Lung microvascular endothelial cell (primary cell): ENCODE data around the gene ERRFI1. TPM values are rescaled to one million over a fixed set of nuclear protein-coding genes. Genes with fewer than 3 reads are reported as not detected.

Experiments used
- DNase-seq, 2 donors: peaks; one replicate each; pipeline versions ENCODE4 v3.0.0 to v3.0.0-alpha.2; 2010; ENCODE audit warnings: low read depth in 2 of 2
- total RNA-seq: library from RNA; depleted of rRNA; stranded (reverse); fragments of >200 nt; gene quantifications from 2 replicates; pipeline ENCODE4 v1.2.1, GENCODE V29; 2014

ERRFI1 gene
- total RNA-seq, 1 donor from 2014 or later, result 112 TPM

DNA sequence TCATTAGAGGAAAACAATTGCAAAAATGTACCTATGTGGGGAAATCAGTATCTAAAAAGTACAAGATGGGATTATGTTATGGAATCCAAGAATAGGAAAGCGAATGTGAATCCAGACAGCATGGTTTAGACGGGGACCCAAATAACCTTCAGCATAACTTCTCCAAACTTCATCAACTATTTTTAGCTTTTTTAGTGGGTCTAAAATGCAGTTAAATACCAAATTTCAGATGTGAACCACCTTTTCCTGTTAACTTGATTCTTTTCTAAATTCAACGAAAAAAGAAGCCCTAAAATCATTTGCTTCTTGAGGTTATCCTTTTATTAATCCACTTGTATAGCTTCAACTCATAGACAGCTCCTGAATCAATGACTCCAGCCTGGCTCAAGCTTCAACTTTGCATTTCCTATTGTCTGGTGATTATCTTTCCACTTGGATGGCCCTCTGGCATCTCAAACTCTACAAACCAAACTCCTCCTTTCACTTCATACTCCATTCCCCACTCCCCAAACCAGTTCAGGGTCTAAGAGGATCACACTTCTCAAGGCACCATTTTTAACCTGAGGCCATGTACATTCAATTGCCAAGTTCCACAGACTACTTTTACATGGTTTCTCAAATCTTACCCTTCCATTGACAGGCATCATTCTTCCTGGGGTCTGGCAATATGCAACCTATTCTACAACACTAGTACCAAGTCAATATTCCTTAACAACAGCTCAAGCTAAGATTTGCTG lies 7.4 kb downstream of the ERRFI1 start:
- no peak for DNase-seq

DNA sequence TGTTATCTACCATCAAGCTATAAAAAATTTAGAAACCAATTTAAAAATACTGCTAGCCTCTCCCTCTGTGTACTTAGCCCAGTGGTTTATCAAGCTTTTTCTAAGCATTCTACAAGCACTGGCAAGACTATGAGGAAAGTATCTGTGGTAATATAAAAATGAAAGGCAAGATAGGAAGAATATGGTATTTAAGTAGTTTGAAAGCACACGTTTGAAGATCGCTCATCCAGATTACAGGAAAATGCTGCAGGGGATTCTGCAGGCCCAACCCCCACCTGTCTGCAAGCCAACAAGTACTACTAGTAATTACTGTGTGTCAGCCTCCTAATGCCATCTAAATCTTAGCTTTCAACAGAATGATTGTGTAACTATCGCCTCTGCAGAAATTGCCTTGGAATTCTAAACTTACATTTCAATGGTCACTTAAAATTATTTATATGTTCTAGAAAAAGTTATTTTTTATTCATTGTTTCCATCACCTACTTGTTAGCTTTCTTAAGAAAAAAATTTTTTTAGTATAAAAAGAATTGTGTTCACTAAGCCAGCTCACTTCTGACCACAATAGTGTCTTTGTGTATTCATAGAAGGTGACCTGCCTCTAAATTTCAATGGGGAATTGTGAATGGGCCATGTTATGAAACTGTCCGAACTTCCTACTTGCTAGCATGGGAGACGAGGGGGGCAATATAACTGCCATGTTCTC lies 8.5 kb downstream of the ERRFI1 start:
- no peak for DNase-seq

DNA sequence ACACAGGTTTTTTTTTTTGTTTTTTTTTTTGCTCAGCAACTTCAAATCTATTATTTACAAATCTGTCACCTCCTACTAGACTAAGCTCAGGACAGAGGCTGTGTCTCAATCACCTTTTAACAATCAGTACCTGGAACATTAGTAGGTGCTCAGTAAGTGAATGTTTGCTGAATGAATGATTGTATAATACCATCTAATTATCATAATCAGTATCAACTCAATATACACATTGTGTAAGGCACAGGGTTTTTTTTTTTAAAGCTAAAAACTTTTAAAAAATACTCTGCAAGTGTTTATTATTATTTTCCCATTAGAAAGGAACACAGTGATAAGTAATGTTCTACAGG lies 9.2 kb downstream of the ERRFI1 start:
- no peak for DNase-seq

DNA sequence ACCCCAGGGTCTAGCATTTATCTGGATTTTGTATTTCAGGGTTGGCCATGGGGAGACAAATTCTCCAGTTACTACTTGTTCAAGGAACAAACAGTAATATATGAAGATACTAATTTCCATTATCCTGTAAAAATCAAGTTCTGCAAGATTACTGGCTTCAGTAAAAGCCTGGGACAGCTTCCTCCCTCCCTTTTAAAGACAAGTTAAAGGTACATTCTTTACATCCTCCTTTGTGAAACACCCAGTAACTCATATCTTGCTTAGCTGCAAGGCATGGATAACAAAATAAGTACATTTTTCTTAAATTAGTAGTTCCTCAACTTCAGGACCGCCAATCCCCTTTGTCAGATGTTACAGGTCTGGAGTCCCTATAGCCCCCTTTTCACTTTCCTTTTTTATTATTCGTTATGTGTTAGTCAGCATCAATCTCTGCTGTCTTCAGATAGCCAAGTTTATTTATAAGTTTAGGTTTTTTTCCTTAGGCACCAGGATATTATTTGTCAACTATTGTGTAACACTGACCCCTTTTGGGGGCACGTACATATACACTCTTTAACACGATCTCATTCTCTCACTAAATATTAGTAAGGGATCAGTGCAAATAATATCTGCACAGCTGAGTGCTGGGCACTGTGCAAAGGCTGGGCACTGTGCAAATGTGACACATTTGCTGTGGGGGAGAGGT lies 9.8 kb downstream of the ERRFI1 start:
- peak in 1 of 2 donors; percentile 32 for DNase-seq

DNA sequence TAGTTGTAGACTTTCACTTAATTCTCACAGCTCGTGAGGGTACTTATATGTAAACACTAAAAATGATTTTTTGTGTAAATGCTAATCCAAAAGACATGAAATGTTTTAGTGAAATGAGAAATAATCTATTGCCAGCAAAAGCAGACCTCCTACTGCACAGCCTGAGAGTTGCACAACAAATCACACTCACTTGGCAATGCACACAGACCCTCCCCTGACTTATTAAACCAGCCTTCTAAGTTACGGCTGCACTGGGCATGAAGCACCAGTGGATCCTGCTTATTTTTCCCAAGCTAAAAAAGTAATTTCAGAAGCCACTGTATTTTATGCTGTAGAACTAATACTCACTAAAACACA lies 10.3 kb downstream of the ERRFI1 start:
- peak in 1 of 2 donors; percentile 43 for DNase-seq

DNA sequence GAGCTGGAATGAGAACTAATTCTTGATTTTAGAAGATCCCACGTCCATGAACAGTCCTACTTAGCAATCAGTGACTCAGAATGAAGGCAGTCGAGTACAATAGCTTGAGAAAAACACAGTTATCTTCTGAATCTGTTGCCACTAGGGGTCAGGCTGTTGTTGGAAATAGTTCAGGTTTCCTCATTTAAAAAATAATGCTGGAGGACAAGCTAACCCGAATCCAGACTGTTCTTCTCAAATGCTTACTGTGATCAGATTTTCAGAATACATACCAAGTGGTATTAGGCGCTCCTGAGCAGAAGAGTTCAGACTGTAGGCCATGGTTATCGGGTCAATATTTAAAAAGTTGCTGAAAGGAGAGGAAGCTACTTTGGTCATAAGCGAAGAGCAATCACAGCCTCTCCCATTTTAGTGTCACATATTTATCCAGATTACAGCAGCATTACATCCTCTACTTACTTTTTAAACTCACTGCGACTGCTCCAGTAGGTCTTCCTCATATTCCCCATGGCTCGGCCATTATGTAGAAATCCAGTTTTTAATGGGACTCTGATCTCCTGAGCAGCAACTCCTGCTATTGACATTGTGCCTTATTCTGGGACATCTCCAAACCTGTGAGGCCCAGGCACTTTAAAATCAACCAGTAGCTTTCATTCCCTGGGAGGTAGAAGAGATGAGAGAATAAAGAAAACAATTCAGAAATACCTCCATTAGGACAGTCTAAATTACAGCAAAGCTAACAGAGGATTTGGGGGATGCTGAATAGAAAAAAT lies 10.9 kb downstream of the ERRFI1 start:
- peak; percentile 74 to 88 for DNase-seq

GRCh38 chr1:8014381-8014988 lies 11.6 kb downstream of the ERRFI1 start:
- no peak for DNase-seq

DNA sequence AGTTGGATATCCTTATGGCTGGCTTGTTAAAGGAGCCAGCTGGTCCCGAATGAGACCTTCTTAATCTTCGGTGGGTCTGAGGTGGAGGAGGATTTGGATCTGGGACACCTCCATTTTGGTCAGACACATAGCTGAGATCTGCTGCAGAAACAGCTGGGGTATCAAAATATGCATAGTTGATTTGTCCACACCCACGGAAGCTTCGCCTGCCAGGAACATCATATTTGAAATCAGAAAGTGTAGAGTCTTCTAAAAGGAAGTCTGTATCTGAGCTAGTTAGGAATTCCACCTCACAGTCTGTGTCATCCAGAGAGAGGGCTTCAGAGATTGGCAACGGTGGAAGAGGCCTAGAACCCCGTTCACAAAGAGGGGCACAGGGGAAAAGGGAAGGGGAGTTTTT lies 12.3 kb downstream of the ERRFI1 start:
- DNase-seq, result no peak

- no peak for DNase-seq
These were observed 12.7 kb downstream of the ERRFI1 start for GRCh38 chr1:8013399-8013798.

DNA sequence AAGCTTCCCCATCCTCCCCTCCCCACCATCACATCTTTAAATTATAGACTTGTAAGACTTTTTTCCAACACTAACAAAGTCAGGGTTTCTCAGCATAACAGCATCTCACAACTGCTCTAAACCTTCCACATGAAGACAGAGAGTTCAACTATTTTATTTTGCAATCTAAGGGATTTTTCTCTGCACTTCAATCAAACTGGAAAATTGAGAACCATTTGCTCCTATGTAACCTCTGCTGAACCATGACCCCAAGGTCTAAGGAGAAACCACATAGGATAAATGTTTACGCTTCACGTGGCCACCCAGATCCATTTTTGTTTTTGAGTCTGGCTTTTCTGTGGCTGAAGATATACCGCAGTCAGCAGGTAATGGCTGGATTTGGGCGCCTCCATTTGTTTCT lies 13.2 kb downstream of the ERRFI1 start:
- no peak for DNase-seq

DNA sequence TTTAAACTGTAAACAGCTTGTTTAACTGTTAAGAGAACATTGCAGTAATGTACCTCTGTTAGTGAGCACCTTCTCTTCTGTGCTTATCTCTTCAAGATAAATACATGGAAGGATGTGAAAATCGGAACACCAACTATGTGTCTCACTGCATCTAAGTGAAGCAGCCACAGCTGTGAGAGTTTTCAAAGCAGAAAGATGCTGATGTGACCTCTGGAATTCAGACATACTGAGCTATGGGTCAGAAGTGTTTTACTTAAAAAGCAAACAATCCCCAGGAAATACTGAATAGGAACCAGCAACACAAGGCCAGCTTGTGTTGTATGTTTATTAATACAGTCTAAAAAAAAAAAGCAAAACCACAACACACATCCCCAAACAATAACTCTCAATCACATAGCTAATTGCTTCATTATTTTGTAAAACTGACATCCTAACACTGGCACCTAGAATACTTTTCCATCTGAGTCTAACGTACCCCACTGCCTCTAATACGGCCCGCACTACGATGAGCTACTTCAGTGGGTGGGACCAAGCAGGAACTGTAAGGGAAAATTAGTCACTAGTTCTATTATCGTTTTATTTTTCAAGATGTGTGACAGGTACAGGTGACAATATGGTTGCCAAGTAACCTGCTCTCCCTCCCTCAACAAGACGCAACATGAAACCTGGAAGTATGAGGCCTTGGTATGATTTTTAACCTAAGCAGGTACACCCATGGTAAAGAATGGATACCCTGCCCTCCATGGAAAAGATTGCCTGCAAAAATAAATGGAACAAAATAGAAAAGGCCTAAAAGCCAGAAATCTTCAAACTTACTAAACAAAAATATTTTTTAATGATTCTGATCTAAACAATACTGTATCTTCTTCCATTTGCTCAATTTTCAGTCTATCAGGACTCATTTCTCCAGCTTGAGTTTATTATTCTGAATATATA lies 13.9 kb downstream of the ERRFI1 start:
- no peak for DNase-seq

- DNase-seq, result no peak
These were observed 15.1 kb downstream of the ERRFI1 start for GRCh38 chr1:8011016-8011415.

DNA sequence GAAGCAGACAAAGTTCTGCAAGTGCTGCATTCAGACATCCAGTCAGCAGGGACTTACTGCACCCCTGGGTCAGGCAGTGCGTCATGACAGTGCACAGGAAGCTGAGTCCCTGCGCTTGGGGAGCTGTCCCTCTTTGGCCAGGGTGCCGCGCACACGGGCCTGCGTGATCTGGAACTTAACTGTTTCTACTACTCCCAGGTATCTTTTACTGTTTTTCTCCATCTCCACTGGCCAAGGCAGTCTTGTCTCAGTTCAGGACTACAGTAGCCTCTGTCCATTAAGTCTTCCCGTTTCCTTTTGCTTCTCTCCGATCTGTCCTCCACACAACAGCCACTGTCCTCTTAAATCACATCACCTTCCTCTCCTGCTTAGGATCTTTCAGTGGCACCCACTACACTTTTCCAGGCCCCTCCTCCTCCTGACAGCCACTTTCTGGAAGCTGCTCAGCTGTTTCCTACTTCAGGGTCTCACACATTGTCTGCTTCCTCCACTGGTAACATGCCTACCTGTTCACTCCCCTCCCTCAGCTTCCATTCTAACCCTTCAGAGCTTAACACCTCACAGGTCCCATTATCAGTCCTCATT lies 15.9 kb downstream of the ERRFI1 start:
- DNase-seq, result peak in 1 of 2 donors; percentile 38

GRCh38 chr1:8009043-8010002 lies 16.8 kb downstream of the ERRFI1 start:
- DNase-seq, result no peak

DNA sequence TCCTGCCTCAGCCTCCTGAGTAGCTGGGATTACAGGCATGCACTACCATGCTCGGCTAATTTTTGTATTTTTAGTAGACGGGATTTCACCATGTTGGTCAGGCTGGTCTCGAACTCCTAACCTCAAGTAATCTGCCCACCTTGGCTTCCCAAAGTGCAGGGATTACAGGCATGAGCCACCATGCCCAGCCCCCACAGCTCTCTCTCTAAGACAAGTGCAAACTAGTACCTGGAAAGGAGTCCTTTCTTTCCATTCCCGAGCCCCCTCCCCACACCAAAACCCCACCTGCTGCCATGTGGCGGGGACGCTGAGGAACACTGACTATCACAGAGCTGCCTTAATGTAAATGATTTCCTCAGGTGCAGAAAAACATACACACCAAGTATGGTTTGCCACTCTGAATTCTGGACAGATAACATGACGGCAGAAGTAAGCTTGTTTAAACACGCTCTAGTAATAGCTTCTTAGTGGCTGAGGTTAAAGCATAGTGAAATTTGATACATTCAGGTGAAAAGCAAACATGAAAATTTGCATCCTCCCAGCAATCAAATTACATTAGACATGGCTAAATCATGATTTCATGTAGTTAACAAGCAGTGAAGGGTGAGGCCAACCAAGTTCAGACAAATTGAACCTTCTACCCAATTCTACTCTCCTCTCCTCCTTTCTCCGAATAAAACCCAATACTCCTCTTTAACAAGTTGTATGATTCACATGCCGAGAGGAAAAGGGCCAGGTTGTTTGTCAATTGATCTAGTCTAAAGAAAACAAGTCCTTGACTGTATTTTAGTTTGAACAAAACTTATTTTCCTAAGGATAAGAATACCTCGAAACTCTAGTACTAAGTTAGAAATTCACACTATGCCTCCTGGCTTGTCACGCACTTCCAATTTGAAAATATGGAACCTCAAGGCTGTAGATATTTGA lies 19.8 kb downstream of the ERRFI1 start:
- DNase-seq, result no peak

DNA sequence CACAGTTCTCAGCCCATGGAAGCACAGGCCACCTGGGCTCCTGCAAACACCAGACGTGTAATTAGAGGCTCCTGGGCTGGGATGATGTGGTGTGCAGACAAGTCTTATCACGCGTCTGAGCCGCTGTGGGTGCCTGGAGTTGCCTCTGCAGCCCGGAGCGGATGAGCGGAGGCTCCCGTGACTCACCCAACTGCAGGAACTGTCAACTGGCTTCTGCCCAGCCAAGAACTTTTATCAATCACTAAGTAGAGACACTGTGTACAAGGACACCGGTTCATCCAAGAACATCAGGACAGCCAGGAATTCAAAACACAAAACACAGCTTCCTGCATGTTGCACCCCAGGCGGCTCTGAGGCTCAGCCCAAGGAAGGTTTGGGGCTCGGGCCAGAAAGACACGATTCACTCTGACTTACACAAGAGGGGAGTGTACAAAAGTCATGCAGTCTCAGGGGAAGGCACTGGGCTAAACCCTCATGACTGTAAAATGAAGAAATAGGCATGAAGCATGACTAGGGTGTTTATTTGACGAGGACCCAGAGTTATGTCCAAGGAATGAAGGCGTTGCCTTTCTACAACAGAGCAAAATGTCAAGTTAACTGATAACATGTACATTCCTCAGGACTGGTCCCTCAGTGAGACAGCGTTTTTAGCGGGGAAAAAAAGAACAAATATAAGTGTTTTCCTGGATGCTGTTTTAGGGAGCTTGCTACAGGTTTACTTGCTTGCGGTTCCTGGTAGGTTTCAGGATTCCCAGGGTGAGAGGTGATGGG lies 21.1 kb downstream of the ERRFI1 start:
- DNase-seq, result peak; percentile 59 to 90
